Measurements from ENCODE around the gene CCN5.

GRCh38 chr20:44716309-44717106 is 1.3 kb downstream of the CCN5 start:
- TF ChIP-seq CTCF (IDR thresholded peaks at IDR 0.05; ENCODE audit: insufficient read depth, low read length, poor library complexity, severe bottlenecking): no peak
- no peak for TF ChIP-seq EZH2phosphoT487 (conservative IDR thresholded peaks at IDR 0.05; ENCODE audit: low read length)
